Measurements from ENCODE around the gene ZFP1.
"Not testable (repeated sequence)": the region's sequence is repeated elsewhere in the genome, so short reads cannot be mapped to it uniquely, and the experiment has no call there.

- TF ChIP-seq CTCF (IDR thresholded peaks at IDR 0.05; ENCODE audit: low read length); EZH2 (optimal IDR thresholded peaks at IDR 0.05; ENCODE audit: low read depth, low read length): not testable (repeated sequence)
Observed at GRCh38 chr16:75204905-75205304, 56.6 kb downstream of the ZFP1 start.

Measured in MM.1S (cell line).